Measurements from ENCODE around the gene ZBED6. TPM values are rescaled to one million over a fixed set of nuclear protein-coding genes. Genes with fewer than 3 reads are reported as not detected.

ZBED6 gene
- total and polyA plus RNA-seq, 2 experiments from 2014 or later, result 2.5 to 4.8 TPM

GRCh38 chr1:203776636-203777035 lies 18.8 kb upstream of the ZBED6 start:
- Histone ChIP-seq H3K9me2 (ENCODE audit: insufficient read depth) (no peaks in the 10 kb centered on the region), H3K4me2 (no peak overlapping the region), H3K27ac (ENCODE audit: low read depth) (no peak overlapping the region), H2AFZ (no peak overlapping the region), H3K79me2 (replicated peaks; ENCODE audit: insufficient read depth) (no peaks in the 10 kb centered on the region), H3K27me3 (ENCODE audit: insufficient read depth) (no peaks in the 10 kb centered on the region), H3K36me3 (ENCODE audit: insufficient read depth) (no peaks in the 10 kb centered on the region), H3K4me3 (no peak overlapping the region), H4K20me1 (replicated peaks; ENCODE audit: insufficient read depth) (no peaks in the 10 kb centered on the region), H3K4me1 (ENCODE audit: insufficient read depth) (0 out of 2 replicates have a peak, but pooled peaks cover 5% of the 10 kb centered on the region), H3F3A (replicated peaks; ENCODE audit: low read depth) (no peaks in the 10 kb centered on the region)
- H3K4me1 Mint-ChIP-seq, result peaks cover 5% of the 10 kb centered on the region; the same call in 2 of the 3 replicates
- no peak overlapping the region for H3K27ac Mint-ChIP-seq
- ATAC-seq (peak; percentile 35; the same call in 2 of the 3 replicates), DNase-seq (ENCODE audit: low spot score) (no peak)
- no peaks in the 10 kb centered on the region for H3K36me3 Mint-ChIP-seq (ENCODE audit: low read depth)
- peaks cover 7% of the 10 kb centered on the region for H3K27me3 Mint-ChIP-seq (ENCODE audit: insufficient read depth, low read depth, poor library complexity)
- peak in 1 of 2 experiments; percentile 44; a peak in 2 of 4 replicates for TF ChIP-seq CTCF (conservative IDR thresholded peaks at IDR 0.05; ENCODE audit: low read depth in 2 of 2)
- TF ChIP-seq JUNB (IDR thresholded peaks at IDR 0.05; ENCODE audit: unreplicated experiment), result no peak
- H3K4me3 Mint-ChIP-seq, result no peak overlapping the region
- no peaks in the 10 kb centered on the region for H3K9me3 Mint-ChIP-seq

- Histone ChIP-seq H3K27me3 (ENCODE audit: insufficient read depth) (no peaks in the 10 kb centered on the region), H3K36me3 (ENCODE audit: insufficient read depth) (no peaks in the 10 kb centered on the region), H3K4me1 (ENCODE audit: insufficient read depth) (no peaks in the 10 kb centered on the region), H3K27ac (ENCODE audit: low read depth) (no peak overlapping the region), H3K9me2 (ENCODE audit: insufficient read depth) (no peaks in the 10 kb centered on the region), H4K20me1 (replicated peaks; ENCODE audit: insufficient read depth) (no peaks in the 10 kb centered on the region), H3K79me2 (replicated peaks; ENCODE audit: insufficient read depth) (no peaks in the 10 kb centered on the region), H3K4me2 (no peak overlapping the region), H3F3A (replicated peaks; ENCODE audit: low read depth) (no peaks in the 10 kb centered on the region), H3K4me3 (no peak overlapping the region), H2AFZ (no peak overlapping the region)
- DNase-seq (ENCODE audit: low spot score) (no peak), ATAC-seq (no peak)
- H3K9me3 Mint-ChIP-seq, result no peaks in the 10 kb centered on the region
- no peaks in the 10 kb centered on the region for H3K36me3 Mint-ChIP-seq (ENCODE audit: low read depth)
- no peaks in the 10 kb centered on the region; the same call in 2 of the 3 replicates for H3K4me1 Mint-ChIP-seq
- H3K27ac Mint-ChIP-seq, result no peak overlapping the region
- no peak overlapping the region for H3K4me3 Mint-ChIP-seq
- peaks cover 7% of the 10 kb centered on the region for H3K27me3 Mint-ChIP-seq (ENCODE audit: insufficient read depth, low read depth, poor library complexity)
- no peak for TF ChIP-seq JUNB (IDR thresholded peaks at IDR 0.05; ENCODE audit: unreplicated experiment)
- TF ChIP-seq NANOG (IDR thresholded peaks at IDR 0.05; ENCODE audit: borderline replicate concordance), result no peak
Measured at GRCh38 chr1:203777596-203777995, 17.8 kb upstream of the ZBED6 start.

- 0 out of 2 replicates have a peak overlapping the region, but pooled peaks have one; percentile 18 for H2AFZ ChIP-seq
- Mint-ChIP-seq H3K4me3 (no peak overlapping the region), H3K9me3 (no peaks in the 10 kb centered on the region), H3K4me1 (no peaks in the 10 kb centered on the region; the same call in 2 of the 3 replicates), H3K27me3 (ENCODE audit: insufficient read depth, low read depth, poor library complexity) (peaks cover 6% of the 10 kb centered on the region), H3K36me3 (ENCODE audit: low read depth) (no peaks in the 10 kb centered on the region), H3K27ac (no peak overlapping the region)
- no peaks in the 10 kb centered on the region for H3K27me3 ChIP-seq (ENCODE audit: insufficient read depth)
- no peaks in the 10 kb centered on the region for H3K9me2 ChIP-seq (ENCODE audit: insufficient read depth)
- H3F3A ChIP-seq (replicated peaks; ENCODE audit: low read depth), result no peaks in the 10 kb centered on the region
- no peaks in the 10 kb centered on the region for H4K20me1 ChIP-seq (replicated peaks; ENCODE audit: insufficient read depth)
- no peak overlapping the region for H3K4me3 ChIP-seq
- DNase-seq (ENCODE audit: low spot score) (no peak), ATAC-seq (no peak)
- no peak overlapping the region for H3K27ac ChIP-seq (ENCODE audit: low read depth)
- no peaks in the 10 kb centered on the region for H3K36me3 ChIP-seq (ENCODE audit: insufficient read depth)
- no peak overlapping the region for H3K4me2 ChIP-seq
- H3K79me2 ChIP-seq (replicated peaks; ENCODE audit: insufficient read depth), result no peaks in the 10 kb centered on the region
- H3K4me1 ChIP-seq (ENCODE audit: insufficient read depth), result no peaks in the 10 kb centered on the region
- no peak for TF ChIP-seq ZNF331 (CRISPR knock-in tag; IDR thresholded peaks at IDR 0.05; ENCODE audit: low read depth)
- TF ChIP-seq ZNF462 (CRISPR knock-in tag; IDR thresholded peaks at IDR 0.05), result no peak
- no peak for TF ChIP-seq CTCF (conservative IDR thresholded peaks at IDR 0.05; ENCODE audit: low read depth in 2 of 2)
- TF ChIP-seq POLR2AphosphoS5 (IDR thresholded peaks at IDR 0.05; ENCODE audit: low read depth), result no peak
Measured at GRCh38 chr1:203778146-203778545, 17.3 kb upstream of the ZBED6 start.
